ENCODE data around the gene MTUS2.
A peak's percentile ranks its signal among the peaks of the same experiment; 100 is the strongest.

MTUS2 gene

DNA sequence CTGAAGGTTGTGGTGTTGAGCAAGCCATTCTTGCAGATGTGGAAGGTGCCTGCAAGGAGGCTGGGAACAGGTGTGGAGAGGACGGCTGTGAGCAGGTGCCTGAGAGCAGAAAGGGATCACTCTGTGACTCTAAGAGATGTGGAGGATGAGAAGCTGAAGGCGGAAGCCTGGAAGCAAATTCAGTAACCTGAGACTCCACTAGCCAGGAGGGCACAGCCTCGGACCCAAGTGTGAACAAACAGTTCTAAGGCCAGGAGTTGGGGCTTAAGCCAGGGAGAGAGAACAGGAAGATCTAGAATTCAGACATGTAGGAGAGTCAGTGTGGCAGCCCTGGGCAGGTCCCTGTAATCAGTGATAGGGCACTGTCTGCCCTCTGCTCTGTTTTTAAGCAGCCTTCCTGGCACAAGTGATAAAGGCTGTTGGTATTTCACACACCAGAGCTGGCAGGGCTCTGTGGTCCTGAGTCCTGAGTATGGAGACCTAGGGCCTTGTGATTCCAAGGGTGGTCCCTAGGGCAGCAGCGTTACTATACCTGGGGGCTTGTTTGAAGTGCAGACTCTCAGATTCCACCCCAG is 644.1 kb downstream of the MTUS2 start:
- DNase-seq = no peak

GRCh38 chr13:29465741-29466293 is 645.7 kb downstream of the MTUS2 start:
- no peak for DNase-seq

DNA sequence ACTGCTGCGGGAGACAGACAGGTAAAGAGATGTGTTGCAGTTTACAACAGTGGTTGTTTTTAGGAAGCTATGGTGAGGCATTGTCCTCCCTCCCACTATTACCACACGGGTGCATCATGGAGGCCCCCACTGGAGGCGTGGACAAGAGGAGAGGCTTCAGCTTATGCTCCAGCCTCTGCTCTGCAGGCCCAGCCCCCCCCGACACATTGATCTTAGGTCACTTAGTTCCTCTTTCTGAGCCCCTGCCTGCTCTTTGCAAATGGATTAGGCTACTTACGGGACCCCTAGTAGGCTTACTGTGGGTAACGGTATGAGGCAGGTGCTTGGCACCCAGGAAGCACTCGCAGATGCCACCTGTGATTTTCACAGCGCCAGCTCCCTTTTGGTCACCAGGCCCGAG is 651.4 kb downstream of the MTUS2 start:
- no peak for DNase-seq

DNA sequence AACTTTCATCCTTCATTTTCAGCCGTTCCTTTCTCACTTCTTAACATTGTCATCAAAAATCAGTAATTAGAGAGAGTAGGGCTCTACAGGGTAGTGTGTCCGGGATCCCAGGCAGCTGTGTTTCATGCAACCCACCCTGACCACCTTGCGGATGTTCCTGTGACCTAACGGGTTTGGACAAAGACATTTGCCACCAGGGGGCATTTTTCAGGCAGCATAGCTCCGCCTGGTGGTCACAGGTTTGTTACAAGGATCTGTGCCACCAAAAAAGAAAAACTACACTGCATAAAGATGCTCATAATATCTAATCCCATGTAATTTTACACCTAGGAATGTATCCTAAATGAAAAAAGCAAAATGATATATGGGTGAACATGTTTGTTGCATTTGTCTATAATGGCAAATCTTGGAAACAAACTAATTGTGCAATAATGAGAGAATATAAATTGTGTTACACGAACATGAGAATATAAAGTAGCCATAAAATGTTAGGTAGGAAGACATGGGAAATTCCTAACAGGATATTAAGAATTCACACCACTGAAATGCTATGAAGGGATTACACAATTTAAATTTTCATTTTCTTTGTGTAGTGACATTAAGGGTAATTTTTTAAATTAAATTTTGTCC is 652.3 kb downstream of the MTUS2 start:
- DNase-seq = peak; percentile 51 to 53

- DNase-seq = no peak
These were observed 653.0 kb downstream of the MTUS2 start for GRCh38 chr13:29473166-29473565.

GRCh38 chr13:29474991-29475390 is 654.9 kb downstream of the MTUS2 start:
- DNase-seq = no peak

DNA sequence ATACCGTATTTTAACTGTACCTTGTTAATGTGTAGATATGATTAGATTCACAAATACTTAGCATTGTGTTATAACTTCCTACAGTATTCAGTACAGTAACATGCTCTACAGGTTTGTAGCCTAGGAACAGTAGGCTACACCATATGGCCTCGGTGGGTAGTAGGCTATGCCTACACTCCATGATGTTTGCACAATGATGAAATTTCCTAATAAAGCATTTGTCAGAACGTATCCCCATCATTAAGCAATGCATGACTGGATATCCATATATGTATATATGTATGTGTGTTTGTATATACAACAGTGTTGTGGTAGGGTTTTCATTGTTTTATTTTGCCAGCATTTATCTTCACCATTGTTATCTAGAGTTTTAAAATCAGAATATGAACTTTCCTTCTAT is 655.9 kb downstream of the MTUS2 start:
- DNase-seq = no peak

GRCh38 chr13:29479716-29480492 is 659.8 kb downstream of the MTUS2 start:
- no peak for DNase-seq

GRCh38 chr13:29480893-29481525 is 660.9 kb downstream of the MTUS2 start:
- no peak for DNase-seq

- DNase-seq = no peak
These were observed 661.5 kb downstream of the MTUS2 start for GRCh38 chr13:29481603-29482002.

- no peak for DNase-seq
These were observed 662.4 kb downstream of the MTUS2 start for GRCh38 chr13:29482504-29482903.

DNA sequence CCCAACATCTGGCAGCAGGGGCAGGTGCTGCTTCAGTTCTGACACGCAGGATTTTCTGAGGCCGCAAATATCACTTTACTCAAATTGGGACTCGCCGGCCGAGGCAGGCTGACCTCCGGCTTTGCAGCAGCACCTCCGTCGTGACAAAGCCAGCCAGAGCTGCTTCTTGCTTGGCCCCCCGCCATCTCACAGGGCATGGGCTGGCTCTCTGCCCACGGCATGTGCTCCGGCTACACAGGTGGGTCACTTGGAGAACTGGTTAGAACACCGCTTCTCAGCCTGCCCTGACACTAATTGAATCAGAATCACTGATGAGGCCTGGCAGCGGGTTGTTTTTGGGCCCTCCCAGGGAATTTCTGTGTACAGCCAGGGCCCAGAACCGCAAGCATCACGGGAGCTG is 663.1 kb downstream of the MTUS2 start:
- no peak for DNase-seq

GRCh38 chr13:29483623-29484022 is 663.5 kb downstream of the MTUS2 start:
- no peak for DNase-seq

DNA sequence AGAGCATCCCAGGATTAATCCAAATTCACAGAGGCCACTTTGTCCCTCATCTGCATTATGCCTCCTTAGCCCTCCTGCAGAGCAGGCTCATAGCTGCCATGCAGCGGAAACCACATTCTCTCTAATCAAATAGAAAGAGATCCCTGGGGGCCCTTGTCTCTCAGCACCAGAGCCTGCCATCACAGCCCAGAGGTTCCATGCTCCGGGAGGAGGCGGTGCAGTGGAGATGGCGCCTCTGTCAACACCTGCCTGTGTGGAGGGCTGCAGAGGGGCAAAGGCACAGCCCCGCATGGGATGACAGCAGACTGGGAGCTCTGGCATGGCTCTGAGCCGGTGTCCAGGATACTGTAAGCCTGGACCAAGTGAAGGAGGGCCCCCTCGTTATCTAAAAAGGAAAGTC is 664.1 kb downstream of the MTUS2 start:
- no peak for DNase-seq

GRCh38 chr13:29484796-29485195 is 664.7 kb downstream of the MTUS2 start:
- no peak for DNase-seq

GRCh38 chr13:29486551-29486950 is 666.4 kb downstream of the MTUS2 start:
- DNase-seq = no peak

- no peak for DNase-seq
These were observed 667.6 kb downstream of the MTUS2 start for GRCh38 chr13:29487466-29488454.

DNA sequence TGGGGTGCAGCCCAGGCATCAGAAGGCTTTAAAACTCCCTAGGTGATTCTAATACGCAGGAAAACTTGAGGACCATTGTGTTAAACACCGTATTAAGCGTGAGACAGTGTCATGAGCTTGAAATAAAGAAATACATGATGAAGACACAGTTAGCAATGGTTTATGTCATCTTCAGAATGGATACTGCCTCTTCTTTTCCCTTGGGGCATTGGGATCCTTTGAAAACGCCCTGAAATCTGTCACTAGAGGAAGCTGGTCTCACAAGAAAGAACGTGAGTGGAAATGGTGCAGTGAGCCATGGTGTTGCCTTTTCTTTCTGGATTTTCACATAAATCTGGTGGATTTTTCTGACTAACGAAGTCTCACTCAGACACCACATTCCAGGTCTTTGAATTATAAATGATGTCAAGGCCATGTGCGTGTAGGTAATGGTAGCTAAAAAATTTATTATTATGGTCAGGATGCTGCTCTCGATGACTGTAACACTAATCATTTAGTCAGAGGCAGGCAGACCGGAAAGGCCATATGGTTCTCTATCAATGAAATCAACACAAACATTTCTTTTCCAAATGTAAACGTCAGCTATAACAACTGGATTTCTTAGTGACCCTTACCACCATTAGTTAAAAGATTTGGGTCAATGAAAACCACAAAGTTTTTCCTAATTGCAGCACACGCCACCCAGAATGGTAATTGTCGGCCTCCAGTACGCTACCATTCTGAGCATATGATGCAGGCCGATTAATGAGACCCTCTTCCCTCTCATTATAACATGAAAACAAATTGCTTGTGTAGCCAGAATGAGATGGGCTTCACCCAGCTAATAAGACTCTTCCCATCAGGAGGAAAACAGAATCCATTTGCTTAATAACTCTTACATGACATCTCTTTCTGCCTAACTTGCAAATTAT is 669.8 kb downstream of the MTUS2 start:
- DNase-seq = no peak

GRCh38 chr13:29490561-29490885 is 670.4 kb downstream of the MTUS2 start:
- DNase-seq = no peak

DNA sequence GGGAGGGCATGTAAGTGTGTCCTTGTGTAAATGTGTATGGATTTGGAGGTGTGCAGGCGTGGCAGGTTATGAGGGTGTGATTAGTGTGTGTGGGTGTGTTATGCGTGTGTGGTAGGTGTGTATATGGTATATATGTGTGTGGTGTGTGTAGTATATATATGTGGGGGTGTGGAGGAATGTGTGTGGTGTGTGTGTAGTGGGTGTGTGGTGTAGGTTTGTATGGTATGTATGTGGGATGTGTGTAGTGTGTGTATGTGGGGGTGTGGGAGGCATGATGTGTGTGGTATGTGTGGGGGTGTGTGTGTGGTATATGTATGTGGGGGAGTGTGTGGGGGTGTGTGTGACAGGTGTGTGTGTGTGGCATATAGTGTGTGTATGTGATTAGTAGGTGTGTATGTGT is 671.1 kb downstream of the MTUS2 start:
- DNase-seq = no peak

DNA sequence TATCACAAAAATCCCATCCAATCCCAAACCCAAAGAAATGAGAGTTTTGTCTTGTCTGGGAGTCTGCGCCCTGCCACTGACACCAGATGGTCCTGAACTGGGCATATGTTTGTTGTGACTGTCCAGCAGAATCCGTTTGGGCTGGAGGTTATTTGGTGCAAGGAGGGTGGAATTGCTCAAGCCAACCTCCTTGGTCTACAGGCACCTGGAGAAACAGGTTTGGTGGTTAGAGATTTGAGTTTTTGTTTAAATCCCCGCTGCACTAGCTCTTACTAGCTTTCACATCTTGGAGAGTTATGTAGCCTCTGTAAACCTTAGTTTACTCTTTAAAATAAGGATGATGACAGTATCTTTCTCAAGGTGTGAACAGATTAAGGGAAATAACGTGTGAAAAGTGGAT is 673.7 kb downstream of the MTUS2 start:
- DNase-seq = no peak

Measured in stimulated activated CD4-positive, alpha-beta T cell treated with anti-CD3 and anti-CD28 coated beads, Interleukin-2, amount 100 ng/mL, for 48 hours (primary cell).